Renal cortex interstitium (tissue), 11 donors: ENCODE results near the gene NRTN. TPM values are rescaled to one million over a fixed set of nuclear protein-coding genes. Genes with fewer than 3 reads are reported as not detected.

Experiments used
- DNase-seq, 11 donors: peaks; one replicate each; pipeline ENCODE4 v3.0.0-alpha.2; 2013; ENCODE audit warnings: low read depth in 9 of 11, low spot score in 4 of 11; ENCODE audit errors: extremely low read depth in 1 of 11
- polyA plus RNA-seq, 3 donors: library from polyadenylated mRNA; unstranded; fragments of 120-200 nt; gene quantifications; one replicate each; pipeline ENCODE4 v1.2.1, GENCODE V29; 2013; ENCODE audit not compliant: insufficient read length in 3 of 3

The NRTN gene
- polyA plus RNA-seq, 3 donors = 2.3 to 3.8 (median 3.6) TPM

- no peak for DNase-seq
Observed at GRCh38 chr19:5787409-5788182, 17.3 kb upstream of the NRTN start.

DNA sequence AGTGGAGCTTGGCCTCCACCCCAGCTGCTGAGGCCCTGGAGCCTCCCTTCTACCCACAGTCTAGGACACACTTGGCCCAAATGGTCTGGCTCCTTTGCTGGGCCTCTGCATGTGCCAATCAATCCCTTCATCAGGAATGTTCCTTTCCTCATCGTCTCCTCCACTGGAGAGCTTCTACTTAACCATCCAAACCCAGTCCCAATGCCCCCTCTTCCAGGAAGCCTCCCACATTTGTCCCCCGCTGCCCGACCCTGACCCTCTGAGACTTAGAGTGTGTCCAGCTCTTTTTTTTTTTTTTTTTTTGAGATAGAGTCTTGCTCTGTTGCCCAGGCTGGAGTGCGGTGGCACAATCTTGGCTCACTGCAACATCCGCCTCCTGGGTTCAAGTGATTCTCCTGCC lies 16.4 kb upstream of the NRTN start:
- no peak for DNase-seq

GRCh38 chr19:5789351-5789761 lies 15.5 kb upstream of the NRTN start:
- no peak for DNase-seq

DNA sequence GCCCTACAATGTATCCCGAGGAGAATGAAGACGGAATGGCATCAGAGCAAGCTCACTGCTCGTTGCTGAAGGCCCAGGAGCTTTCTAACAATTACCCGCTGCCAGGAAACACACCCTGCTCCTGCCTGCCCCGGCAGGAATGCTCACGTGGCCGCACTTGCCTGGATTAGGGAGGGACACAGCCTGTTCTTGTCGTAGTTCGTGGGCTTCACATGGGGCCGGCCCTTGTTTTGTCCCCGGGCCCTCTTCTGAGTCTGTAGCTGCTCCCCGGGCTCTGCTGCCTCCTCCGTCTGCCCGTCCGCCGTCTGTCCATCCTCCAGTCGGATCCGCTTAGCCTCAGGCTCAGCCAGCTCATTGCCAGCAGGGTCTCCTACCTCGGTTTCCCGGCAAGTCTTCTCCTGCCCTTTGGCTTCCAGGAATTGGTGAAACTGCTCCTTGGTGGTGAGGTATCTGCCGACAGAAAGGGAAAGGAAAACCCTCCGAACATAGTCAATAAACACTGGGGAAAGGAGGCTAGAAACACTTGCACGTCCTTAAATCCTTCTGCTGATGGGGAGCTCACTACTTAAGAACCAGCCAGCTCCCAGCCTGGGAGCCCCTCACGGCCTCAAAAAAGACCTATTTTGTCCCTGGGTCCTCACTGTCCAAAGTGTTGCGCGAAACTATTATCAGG lies 14.8 kb upstream of the NRTN start:
- DNase-seq = no peak

- peak; percentile 88 to 97 (median 95) for DNase-seq
Observed at GRCh38 chr19:5790559-5791520, 14.0 kb upstream of the NRTN start, which contains the start of gene DUS3L. DUS3L (minus strand) TSS chr19:5791163; CDS start chr19:5791141, 22 bp downstream.

GRCh38 chr19:5792224-5792623 lies 12.6 kb upstream of the NRTN start:
- DNase-seq = no peak

DNA sequence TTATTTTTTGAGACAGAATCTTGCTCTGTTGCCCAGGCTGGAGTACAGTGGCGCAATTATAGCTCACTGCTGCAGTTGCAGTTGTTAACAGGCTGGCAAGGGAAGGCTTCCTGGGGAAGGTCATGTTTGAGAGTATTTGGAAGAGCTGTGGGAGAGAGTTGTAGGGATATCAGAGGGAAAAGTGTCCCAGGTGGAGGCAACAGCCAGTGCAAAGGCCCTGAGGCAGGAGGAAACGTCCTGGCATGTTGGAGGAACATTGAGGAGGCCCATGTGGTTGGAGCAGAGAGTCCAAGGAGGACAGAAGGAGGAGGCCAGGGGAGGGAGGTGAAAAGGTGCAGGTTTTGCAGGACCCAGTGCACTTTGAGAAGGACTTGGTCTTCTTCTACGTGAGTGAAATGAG lies 11.7 kb upstream of the NRTN start:
- no peak for DNase-seq

DNA sequence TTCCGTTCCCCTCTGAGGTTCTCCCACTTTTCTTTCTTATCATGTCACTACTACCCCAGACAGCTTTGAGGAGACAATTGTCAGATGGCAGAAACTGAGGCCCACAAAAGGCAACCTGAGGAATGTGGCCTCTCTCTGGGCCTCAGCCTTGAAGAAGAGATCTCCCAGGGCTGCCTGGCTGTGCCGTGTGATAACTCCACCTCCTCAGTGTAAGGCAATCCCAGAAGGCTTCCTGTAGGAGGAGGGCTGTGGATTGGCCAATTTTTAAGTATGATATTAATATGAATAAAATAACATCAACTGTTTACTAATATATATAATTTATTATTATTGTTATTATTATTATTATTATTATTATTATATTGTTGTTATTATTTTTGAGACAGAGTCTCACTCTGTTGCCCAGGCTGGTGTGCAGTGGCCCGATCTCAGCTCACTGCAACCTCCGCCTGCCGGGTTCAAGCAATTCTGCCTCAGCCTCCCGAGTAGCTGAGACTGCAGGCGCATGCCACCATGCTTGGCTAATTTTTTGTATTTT lies 9.4 kb upstream of the NRTN start:
- no peak for DNase-seq

DNA sequence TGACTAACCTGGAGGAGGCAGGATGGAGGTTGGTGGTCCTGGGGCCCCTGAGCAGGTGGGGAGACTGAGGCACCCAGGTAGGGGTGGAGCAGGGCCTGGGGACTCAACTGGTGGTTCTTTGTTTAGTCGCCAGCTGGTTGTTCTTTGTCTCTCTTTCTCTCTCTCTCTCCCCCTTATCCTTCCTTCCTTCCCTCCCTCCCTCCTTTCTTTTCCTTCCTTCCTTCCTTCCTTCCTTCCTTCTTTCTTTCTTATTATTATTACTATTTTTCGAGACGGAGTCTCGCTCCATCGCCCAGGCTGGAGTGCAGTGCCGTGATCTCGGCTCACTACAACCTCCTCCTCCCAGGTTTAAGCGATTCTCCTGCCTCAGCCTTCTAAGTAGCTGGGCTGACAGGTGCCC lies 6.6 kb upstream of the NRTN start:
- DNase-seq = no peak

DNA sequence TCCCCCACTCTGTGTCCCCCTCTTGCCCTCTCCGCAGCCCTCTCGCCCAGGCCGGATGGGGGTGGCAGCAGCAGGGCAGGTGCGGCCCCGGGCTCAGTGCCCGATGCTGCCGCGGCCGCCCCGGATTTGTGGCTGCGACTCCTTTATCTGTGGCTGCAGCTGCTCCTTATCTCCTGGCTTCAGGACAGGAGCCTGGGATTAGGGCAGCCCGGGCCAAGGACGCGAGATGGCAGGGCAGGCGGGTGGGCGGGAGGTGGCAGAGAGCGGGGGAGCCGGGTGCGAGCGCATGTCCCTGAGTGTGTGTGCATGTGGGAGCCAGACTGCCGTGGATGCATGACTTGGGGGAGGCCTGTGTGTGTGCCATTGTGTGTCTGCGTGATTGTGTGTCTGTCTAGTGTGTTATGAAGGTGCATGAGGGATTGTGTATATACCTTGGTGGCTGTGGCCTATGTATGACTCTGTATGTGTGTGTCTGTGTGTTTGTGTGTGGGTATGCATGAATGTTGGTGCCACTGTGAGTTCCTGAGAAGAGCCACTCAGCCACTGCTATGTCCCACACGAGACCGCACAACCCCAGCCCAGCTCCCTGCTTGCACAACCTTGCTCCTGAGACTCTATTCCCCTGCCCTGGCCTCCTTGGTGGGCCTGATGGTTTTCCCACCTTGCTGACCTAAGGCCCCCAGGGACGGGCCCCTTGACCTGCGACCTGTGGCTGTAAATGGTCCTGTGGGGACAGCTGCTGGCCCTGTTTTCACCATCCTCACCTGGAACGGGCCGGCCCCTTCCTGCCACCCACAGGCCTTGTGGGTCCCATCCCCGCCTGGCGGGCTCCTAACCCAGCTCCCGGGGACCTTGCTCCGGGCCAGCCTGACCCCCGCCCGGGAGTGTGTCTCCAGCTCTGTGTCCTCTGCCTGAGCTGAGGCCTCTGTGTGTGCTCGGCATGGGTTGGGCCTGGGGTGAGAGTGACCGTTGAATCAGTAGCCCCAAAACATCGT lies 5.3 kb upstream of the NRTN start:
- no peak for DNase-seq

- no peak for DNase-seq
Observed at GRCh38 chr19:5800361-5801270, 4.3 kb upstream of the NRTN start.

GRCh38 chr19:5801796-5802619 lies 2.9 kb upstream of the NRTN start:
- peak in 4 of 11 donors; percentile 44 to 69 (median 62) for DNase-seq

DNA sequence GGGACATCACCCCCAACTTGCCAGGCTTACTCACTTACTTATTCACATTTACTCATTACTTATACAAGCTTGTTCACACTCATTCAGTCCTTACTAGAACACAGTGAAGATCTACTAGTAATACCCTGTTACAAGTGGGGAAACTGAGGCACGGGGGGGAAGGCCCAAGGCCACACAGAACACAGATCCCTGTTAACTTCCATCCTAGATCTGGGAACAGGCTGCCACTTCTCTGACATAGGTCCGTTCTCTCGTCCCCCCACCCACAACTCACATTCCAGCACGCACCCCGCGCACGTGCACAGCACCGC lies 1.5 kb upstream of the NRTN start:
- no peak for DNase-seq

DNA sequence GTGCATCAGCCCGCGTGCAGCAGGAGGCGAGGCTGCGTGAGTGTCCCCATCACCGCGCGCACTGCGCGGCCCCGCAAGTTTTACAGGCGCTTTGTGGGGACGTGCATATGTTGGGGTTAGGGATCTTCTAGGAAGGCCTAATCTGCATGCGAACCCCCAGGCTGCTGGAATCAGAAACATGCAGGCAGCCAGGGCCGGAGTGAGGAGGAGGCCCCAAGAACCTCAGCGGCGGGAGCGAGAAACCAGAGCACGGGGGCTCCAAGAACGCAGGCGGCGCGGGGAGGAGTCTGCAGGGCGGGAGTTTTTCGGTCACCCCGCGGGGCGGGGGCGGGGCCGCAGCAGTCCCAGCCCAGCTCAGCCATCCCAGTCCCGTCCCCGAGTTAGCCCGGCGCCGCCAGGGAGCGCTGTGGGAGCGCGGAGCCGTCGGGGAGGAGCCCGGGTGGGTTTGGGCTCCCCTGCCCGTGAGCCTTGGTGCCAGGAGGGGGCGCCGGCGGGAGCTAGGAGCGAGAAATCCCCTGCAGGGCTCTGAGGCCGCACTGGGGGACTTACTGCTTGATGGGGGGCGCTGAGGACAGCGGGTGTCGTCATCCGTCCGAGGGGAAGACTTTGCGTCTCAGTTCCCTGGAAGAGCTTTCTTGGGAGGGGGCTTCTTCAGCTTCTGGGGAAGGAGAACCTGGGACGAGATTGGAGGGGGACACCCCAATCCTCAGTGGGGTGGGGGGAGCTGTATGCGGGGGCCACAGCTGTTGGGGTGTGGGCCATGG lies 933 bp upstream of the NRTN start:
- DNase-seq = peak; percentile 80 to 92 (median 89)

DNA sequence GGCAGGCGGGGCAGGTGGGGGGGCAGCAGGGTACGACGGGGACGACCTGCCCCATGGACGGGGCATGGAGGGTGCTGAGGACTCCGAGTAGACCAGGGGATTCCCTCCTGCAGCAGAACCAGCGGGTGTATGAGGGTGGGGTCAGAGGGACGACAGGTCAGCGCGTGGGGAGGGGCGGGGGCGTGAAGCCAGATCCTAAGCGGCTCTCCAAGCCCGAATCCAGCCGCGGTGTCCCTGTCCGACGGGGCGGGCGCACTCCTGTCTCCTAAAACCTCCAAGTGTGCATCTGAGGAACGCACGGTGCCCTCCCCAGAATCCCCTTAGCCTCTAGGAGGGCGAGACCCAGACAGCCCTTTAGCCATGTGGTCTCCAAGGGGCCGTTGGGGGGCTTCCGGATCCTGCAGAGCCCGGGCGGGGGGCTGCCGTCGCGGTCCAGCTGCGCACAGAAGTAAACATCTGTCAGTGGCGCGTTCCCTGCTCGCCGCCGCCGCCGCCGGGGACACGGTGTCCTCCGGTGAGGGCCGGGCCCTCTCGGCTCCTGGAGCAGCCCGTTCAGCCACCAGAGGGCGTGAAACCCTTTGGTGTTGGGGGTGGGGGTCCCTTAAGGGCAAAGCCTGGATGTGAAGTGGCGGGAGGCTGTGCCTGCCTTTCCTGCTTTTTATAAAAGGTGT lies 730 bp downstream of the NRTN start:
- peak in 8 of 11 donors; percentile 62 to 80 (median 74) for DNase-seq
